Measurements from ENCODE around the gene IL16. TPM values are rescaled to one million over a fixed set of nuclear protein-coding genes. Genes with fewer than 3 reads are reported as not detected.

Gene IL16
- total and polyA plus RNA-seq, 4 experiments from 2014 or later = 190 to 400 (median 362) TPM

DNA sequence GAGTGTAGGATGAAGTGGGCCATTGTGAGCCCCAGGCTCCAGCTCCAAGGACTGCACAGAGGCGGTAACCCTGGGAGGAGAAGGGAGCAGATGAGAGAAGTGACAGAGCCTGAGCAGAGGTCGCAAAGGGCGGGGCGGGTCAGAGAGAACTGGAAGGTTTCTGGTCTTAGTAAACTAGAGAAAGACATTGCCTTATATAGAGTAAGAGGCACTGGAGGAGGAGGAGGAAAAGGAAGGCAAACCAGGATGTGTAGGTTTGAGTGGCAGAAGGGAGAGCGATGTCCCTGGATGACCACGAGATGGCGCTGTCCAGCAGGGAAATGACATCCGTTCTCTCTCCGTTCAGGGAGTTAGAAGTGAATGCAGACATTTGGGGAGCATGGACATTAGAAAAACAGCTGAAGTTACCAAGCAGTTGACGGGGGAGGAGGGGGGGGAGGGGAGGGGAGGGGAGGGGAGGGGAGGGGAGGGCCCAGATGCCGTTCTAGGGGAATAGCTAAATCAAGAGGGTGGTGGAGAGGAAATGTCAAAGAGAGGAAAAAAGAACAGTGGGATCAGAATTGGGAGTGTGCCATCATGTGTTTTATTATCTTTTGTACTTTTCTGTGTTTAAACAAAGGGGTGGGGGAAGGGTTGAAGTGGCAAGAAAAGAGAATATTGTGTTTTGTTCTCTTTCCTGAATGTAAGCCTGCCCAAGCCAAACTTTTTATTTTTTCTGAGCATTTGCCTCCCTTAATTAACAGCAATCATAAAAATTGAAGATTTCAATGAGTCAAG is 78.4 kb downstream of the IL16 start:
- ChIA-PET CTCF (ENCODE audit: partially characterized antibody) (interaction anchor here (0.7 to 9.8 kb wide), 28 partner anchors 9 to 285 kb away, joined by 3 to 147 read pairs (median 10); partner anchors contain the start of gene STARD5), POLR2A (ENCODE audit: partially characterized antibody) (interaction anchor here (0.6 to 12.1 kb wide), 15 partner anchors 9 to 926 kb away, joined by 3 to 294 read pairs (median 4); partner anchors contain the start of gene STARD5)
- Histone ChIP-seq H3K27me3 (ENCODE audit: insufficient read depth, low read length) (no peaks in the 10 kb centered on the region), H3K4me1 (ENCODE audit: insufficient read depth, low read length) (peaks cover 18% of the 10 kb centered on the region), H3K9me3 (ENCODE audit: control insufficient read depth in 1 of 2, low read length in 2 of 2) (no peaks in the 10 kb centered on the region), H3K4me3 (ENCODE audit: low read length in 2 of 2) (no peak overlapping the region), H3K27ac (ENCODE audit: low read depth, low read length) (no peak overlapping the region), H3K36me3 (ENCODE audit: insufficient read depth, low read length) (no peaks in the 10 kb centered on the region)
- Mint-ChIP-seq H3K9me3 (peaks cover 0 to 14% (median 10%) of the 10 kb centered on the region in 8 donors), H3K4me3 (peak overlapping the region in 7 of 8 donors; percentile 12 to 75 (median 30)), H3K4me1 (peaks cover 17 to 42% (median 30%) of the 10 kb centered on the region in 4 donors), H3K36me3 (peaks cover 3 to 7% of the 10 kb centered on the region in 2 donors), H3K27ac (peak overlapping the region; percentile 2 to 92 (median 70)), H3K27me3 (no peaks in the 10 kb centered on the region)
- intact Hi-C loops (cut with micrococcal nuclease) = loop anchor here (1.0 to 2.0 kb wide), 4 partner anchors 21 to 206 kb away; no protein-coding TSS in a partner anchor
- DNase-seq = peak; percentile 74 to 80 (median 78)

DNA sequence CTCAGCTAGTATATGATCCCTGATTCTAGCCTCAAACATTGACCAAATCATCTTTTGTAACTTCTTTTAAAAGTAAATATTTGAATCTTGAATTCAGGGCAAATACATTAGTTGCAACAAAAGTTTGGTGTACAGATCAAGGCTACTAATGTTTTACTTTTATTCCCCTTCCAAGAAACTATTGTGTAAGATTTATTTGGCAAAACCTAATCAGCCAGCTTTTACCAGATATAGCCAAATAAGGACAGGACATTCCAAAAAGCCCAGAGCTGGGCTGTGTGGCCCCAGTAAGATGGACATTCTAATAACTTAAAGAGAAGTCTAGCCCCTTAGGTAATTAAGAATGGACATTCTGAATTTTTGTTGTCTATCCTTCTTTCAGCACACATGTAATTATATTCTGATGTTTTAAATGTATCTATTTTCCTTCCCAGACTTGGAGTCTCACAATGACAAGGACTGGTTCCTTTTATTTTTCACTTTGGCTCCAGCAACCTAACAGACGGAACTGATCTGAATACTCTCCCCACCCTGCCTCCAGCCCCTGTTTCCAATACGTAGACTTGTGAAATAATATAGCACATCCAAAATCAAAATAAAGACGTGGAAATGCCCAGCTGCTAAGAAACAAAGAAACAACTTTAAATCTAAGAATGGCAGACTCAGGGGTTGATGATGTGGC is 79.2 kb downstream of the IL16 start:
- Histone ChIP-seq H3K9me3 (ENCODE audit: control insufficient read depth in 1 of 2, low read length in 2 of 2) (no peaks in the 10 kb centered on the region), H3K4me1 (ENCODE audit: insufficient read depth, low read length) (peaks cover 25% of the 10 kb centered on the region), H3K4me3 (ENCODE audit: low read length in 2 of 2) (no peak overlapping the region), H3K36me3 (ENCODE audit: insufficient read depth, low read length) (no peaks in the 10 kb centered on the region), H3K27ac (ENCODE audit: low read depth, low read length) (no peak overlapping the region), H3K27me3 (ENCODE audit: insufficient read depth, low read length) (no peaks in the 10 kb centered on the region)
- Mint-ChIP-seq H3K4me3 (peak overlapping the region in 2 of 8 donors; percentile 4 to 75), H3K27me3 (no peaks in the 10 kb centered on the region), H3K4me1 (peaks cover 22 to 50% (median 35%) of the 10 kb centered on the region in 4 donors), H3K9me3 (peaks cover 0 to 14% (median 10%) of the 10 kb centered on the region in 8 donors), H3K36me3 (peaks cover 3 to 7% of the 10 kb centered on the region in 2 donors), H3K27ac (peak overlapping the region in 5 of 7 donors; percentile 2 to 70 (median 31))
- ChIA-PET CTCF (ENCODE audit: partially characterized antibody) (interaction anchor here (0.7 to 9.8 kb wide), 25 partner anchors 8 to 285 kb away, joined by 3 to 147 read pairs (median 11); partner anchors contain the start of gene STARD5), POLR2A (ENCODE audit: partially characterized antibody) (interaction anchor here (0.6 to 12.1 kb wide), 15 partner anchors 10 to 925 kb away, joined by 3 to 294 read pairs (median 4); partner anchors contain the start of gene STARD5)
- DNase-seq = no peak
- intact Hi-C loops (cut with micrococcal nuclease) = loop anchor here (1.0 to 2.0 kb wide), 5 partner anchors 8 to 205 kb away; no protein-coding TSS in a partner anchor

DNA sequence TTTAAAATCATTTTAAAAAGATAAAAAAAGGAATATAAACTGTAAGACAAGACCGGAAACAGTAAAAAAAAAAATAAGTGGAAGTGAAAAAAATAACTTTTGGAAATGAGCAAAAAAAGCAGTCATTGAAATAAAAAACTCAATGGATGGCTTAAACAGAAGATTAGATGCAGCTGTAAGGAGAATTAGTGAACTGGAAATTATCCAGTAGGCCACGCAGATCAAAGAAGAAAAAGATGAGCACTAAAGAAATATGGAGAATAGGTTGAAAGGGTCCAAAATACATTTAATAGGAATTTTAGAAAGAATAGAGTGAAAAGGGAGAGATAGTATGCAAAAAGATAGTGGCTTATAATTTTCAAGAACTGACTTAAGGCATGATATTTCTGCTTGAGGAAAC is 80.3 kb downstream of the IL16 start:
- Histone ChIP-seq H3K4me3 (ENCODE audit: low read length in 2 of 2) (no peak overlapping the region), H3K36me3 (ENCODE audit: insufficient read depth, low read length) (no peaks in the 10 kb centered on the region), H3K4me1 (ENCODE audit: insufficient read depth, low read length) (peaks cover 27% of the 10 kb centered on the region), H3K9me3 (ENCODE audit: control insufficient read depth in 1 of 2, low read length in 2 of 2) (no peaks in the 10 kb centered on the region), H3K27me3 (ENCODE audit: insufficient read depth, low read length) (no peaks in the 10 kb centered on the region), H3K27ac (ENCODE audit: low read depth, low read length) (no peak overlapping the region)
- DNase-seq = no peak
- intact Hi-C loops (cut with micrococcal nuclease) = loop anchor here (1.0 kb wide), 1 partner anchor 7 kb away; no protein-coding TSS in a partner anchor
- Mint-ChIP-seq H3K9me3 (peaks cover 0 to 14% (median 10%) of the 10 kb centered on the region in 8 donors), H3K4me3 (peak overlapping the region in 1 of 8 donors; percentile 47), H3K4me1 (peaks cover 30 to 61% (median 44%) of the 10 kb centered on the region in 4 donors), H3K27ac (peak overlapping the region in 2 of 7 donors; percentile 42 to 60), H3K36me3 (peaks cover 3 to 7% of the 10 kb centered on the region in 2 donors), H3K27me3 (no peaks in the 10 kb centered on the region)
- ChIA-PET CTCF (ENCODE audit: partially characterized antibody) (interaction anchor here (2.5 to 9.8 kb wide), 3 partner anchors 11 to 124 kb away, joined by 17 to 147 read pairs (median 58); no protein-coding TSS in a partner anchor), POLR2A (ENCODE audit: partially characterized antibody) (interaction anchor here (4.3 to 12.1 kb wide), 2 partner anchors 20 to 32 kb away, joined by 43 to 294 read pairs; no protein-coding TSS in a partner anchor)

DNA sequence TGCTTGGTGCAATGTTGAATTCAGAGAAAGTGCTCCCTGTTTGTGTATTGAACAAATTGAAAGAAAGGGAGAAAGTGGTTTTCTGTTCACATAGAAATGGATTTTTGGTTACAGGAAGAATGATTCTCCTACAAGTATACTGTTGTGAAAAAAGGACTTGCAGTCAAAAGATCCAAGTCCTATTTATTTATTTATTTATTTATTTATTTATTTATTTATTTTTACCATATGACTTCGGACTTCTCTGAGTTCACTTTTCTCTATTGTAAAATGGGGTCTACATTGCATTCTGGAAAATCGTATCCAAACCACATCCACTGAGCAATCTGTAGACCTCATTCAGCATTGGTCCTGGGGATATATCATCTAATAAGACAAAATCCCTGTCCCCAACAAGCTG is 81.2 kb downstream of the IL16 start:
- DNase-seq = no peak
- ChIA-PET CTCF (ENCODE audit: partially characterized antibody) (interaction anchor here (1.6 to 9.8 kb wide), 5 partner anchors 11 to 123 kb away, joined by 3 to 147 read pairs (median 17); no protein-coding TSS in a partner anchor), POLR2A (ENCODE audit: partially characterized antibody) (interaction anchor here (0.6 to 12.1 kb wide), 5 partner anchors 9 to 46 kb away, joined by 3 to 294 read pairs (median 4); partner anchors contain the start of gene STARD5)
- H3K4me3 Mint-ChIP-seq = peak overlapping the region in 1 of 8 donors; percentile 60
- H3K36me3 ChIP-seq (ENCODE audit: insufficient read depth, low read length) = no peaks in the 10 kb centered on the region
- no peak overlapping the region for H3K27ac Mint-ChIP-seq
- peaks cover 3 to 7% of the 10 kb centered on the region in 2 donors for H3K36me3 Mint-ChIP-seq
- peaks cover 0 to 14% (median 10%) of the 10 kb centered on the region in 8 donors for H3K9me3 Mint-ChIP-seq
- intact Hi-C loops (cut with micrococcal nuclease) = no loop called here
- H3K4me3 ChIP-seq (ENCODE audit: low read length in 2 of 2) = no peak overlapping the region
- no peak overlapping the region for H3K27ac ChIP-seq (ENCODE audit: low read depth, low read length)
- H3K27me3 ChIP-seq (ENCODE audit: insufficient read depth, low read length) = no peaks in the 10 kb centered on the region
- peaks cover 27% of the 10 kb centered on the region for H3K4me1 ChIP-seq (ENCODE audit: insufficient read depth, low read length)
- no peaks in the 10 kb centered on the region for H3K27me3 Mint-ChIP-seq
- H3K4me1 Mint-ChIP-seq = peaks cover 31 to 62% (median 46%) of the 10 kb centered on the region in 4 donors
- H3K9me3 ChIP-seq (ENCODE audit: control insufficient read depth in 1 of 2, low read length in 2 of 2) = no peaks in the 10 kb centered on the region

DNA sequence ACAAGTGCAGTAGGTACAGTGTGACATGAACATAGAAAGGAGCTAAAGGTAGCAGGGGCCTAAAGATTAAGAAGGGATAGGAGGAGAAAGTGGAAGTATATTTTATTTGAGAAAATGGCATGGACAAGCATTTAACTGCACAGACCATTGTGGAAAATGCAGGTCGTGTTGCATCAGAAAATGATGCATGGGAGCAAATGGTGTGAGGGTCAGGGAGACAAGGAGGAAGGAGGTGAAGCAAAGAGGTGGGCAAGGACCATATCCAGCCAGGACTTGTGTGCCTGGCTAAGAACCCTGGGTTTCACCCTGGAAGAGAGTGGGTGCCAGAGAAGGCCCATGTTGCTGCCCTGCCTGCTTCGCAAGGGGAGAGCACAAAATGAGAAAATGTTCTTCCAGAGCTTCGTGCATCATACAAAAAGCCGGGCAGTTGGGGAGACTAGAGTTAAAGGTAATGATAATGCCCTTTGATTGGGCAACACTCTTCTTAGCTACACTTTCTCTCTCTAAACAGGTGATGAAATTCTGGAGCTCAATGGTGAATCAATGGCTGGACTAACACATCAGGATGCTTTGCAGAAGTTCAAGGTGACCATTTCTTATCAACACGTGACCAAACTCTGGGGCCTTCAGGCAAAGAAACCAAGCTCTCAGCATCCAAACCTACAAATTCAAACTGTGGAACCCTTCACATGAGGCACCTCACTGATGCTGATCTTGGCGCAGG is 81.8 kb downstream of the IL16 start:
- H3K9me3 ChIP-seq (ENCODE audit: control insufficient read depth in 1 of 2, low read length in 2 of 2) = no peaks in the 10 kb centered on the region
- Mint-ChIP-seq H3K4me1 (peaks cover 31 to 62% (median 46%) of the 10 kb centered on the region in 4 donors), H3K36me3 (peaks cover 3 to 7% of the 10 kb centered on the region in 2 donors), H3K27ac (peak overlapping the region in 2 of 7 donors; percentile 23 to 94), H3K4me3 (peak overlapping the region in 1 of 8 donors; percentile 60), H3K27me3 (no peaks in the 10 kb centered on the region), H3K9me3 (peaks cover 0 to 14% (median 10%) of the 10 kb centered on the region in 8 donors)
- ChIA-PET POLR2A (ENCODE audit: partially characterized antibody) (interaction anchor here (0.6 to 12.1 kb wide), 5 partner anchors 8 to 45 kb away, joined by 3 to 294 read pairs (median 4); partner anchors contain the start of gene STARD5), CTCF (ENCODE audit: partially characterized antibody) (interaction anchor here (1.0 to 9.8 kb wide), 7 partner anchors 9 to 123 kb away, joined by 3 to 147 read pairs (median 15); no protein-coding TSS in a partner anchor)
- no peak overlapping the region for H3K27ac ChIP-seq (ENCODE audit: low read depth, low read length)
- no peak overlapping the region for H3K4me3 ChIP-seq (ENCODE audit: low read length in 2 of 2)
- H3K36me3 ChIP-seq (ENCODE audit: insufficient read depth, low read length) = no peaks in the 10 kb centered on the region
- no peak for DNase-seq
- H3K4me1 ChIP-seq (ENCODE audit: insufficient read depth, low read length) = peaks cover 27% of the 10 kb centered on the region
- intact Hi-C loops (cut with micrococcal nuclease) = no loop called here
- H3K27me3 ChIP-seq (ENCODE audit: insufficient read depth, low read length) = no peaks in the 10 kb centered on the region

All from CD4-positive, alpha-beta memory T cell (primary cell).